Nephron (organoid): Measurements from ENCODE around the gene TFAP2E.
"Not testable (repeated sequence)": the region's sequence is repeated elsewhere in the genome, so short reads cannot be mapped to it uniquely, and the experiment has no call there.

ENCODE experiments used
- H3K27ac Mint-ChIP-seq, 3 experiments: 2 replicates each; pipeline ENCODE4 v1.8.0; 2020; ENCODE audit warnings: mixed read lengths in 3 of 3, mild to moderate bottlenecking in 2 of 3, moderate library complexity in 1 of 3
- H3K27me3 Mint-ChIP-seq: 2 replicates; pipeline ENCODE4 v1.8.0; 2021; ENCODE audit warnings: low read depth, mild to moderate bottlenecking, moderate library complexity, mixed read lengths
- H3K36me3 Mint-ChIP-seq: 2 replicates; pipeline ENCODE4 v1.8.0; 2020; ENCODE audit warnings: low read depth, mixed read lengths
- H3K4me1 Mint-ChIP-seq: 2 replicates; pipeline ENCODE4 v1.8.0; 2020; ENCODE audit warnings: mixed read lengths
- H3K4me3 Mint-ChIP-seq, 3 experiments: 2 replicates each; pipeline ENCODE4 v1.8.0; 2020; ENCODE audit warnings: mild to moderate bottlenecking in 3 of 3, mixed read lengths in 3 of 3, moderate library complexity in 2 of 3
- H3K9me3 Mint-ChIP-seq: 2 replicates; pipeline ENCODE4 v1.8.0; 2020; ENCODE audit warnings: mixed read lengths
- CTCF ChIP-seq, 3 experiments: fragments of 200-600 bp; sonication (generic); IDR thresholded peaks; one replicate each; pipeline ENCODE4 v1.5.0; 2021; ENCODE audit warnings: antibody characterized with exemption in 3 of 3; ENCODE audit not compliant: unreplicated experiment in 3 of 3

Gene TFAP2E

GRCh38 chr1:35572296-35572695, 818 bp upstream of the TFAP2E start:
- Mint-ChIP-seq H3K9me3 (no peaks in the 10 kb centered on the region), H3K4me3 (peak overlapping the region in 1 of 3 experiments; percentile 66), H3K4me1 (peaks cover 26% of the 10 kb centered on the region), H3K27me3 (peaks cover 86% of the 10 kb centered on the region), H3K27ac (no peak overlapping the region), H3K36me3 (no peaks in the 10 kb centered on the region)
- no peak for TF ChIP-seq CTCF (IDR thresholded peaks at IDR 0.05; ENCODE audit: unreplicated experiment in 3 of 3)

GRCh38 chr1:35574125-35574654, 1.1 kb downstream of the TFAP2E start:
- Mint-ChIP-seq H3K27me3 (peaks cover 93% of the 10 kb centered on the region), H3K27ac (no peak overlapping the region), H3K36me3 (no peaks in the 10 kb centered on the region), H3K9me3 (no peaks in the 10 kb centered on the region), H3K4me1 (peaks cover 29% of the 10 kb centered on the region), H3K4me3 (peak overlapping the region; percentile 19 to 39 (median 26))
- no peak for TF ChIP-seq CTCF (IDR thresholded peaks at IDR 0.05; ENCODE audit: unreplicated experiment in 3 of 3)

GRCh38 chr1:35574655-35575415, 1.7 kb downstream of the TFAP2E start:
- Mint-ChIP-seq H3K36me3 (no peaks in the 10 kb centered on the region), H3K27ac (peak overlapping the region in 1 of 3 experiments; percentile 14), H3K9me3 (no peaks in the 10 kb centered on the region), H3K4me1 (peaks cover 29% of the 10 kb centered on the region), H3K27me3 (peaks cover 93% of the 10 kb centered on the region), H3K4me3 (peak overlapping the region; percentile 19 to 58 (median 50))
- TF ChIP-seq CTCF (IDR thresholded peaks at IDR 0.05; ENCODE audit: unreplicated experiment in 3 of 3), result no peak

- Mint-ChIP-seq H3K4me1 (peaks cover 26% of the 10 kb centered on the region), H3K27me3 (peaks cover 91% of the 10 kb centered on the region), H3K36me3 (no peaks in the 10 kb centered on the region), H3K4me3 (peak overlapping the region; percentile 18 to 58 (median 50)), H3K9me3 (no peaks in the 10 kb centered on the region), H3K27ac (peak overlapping the region in 1 of 3 experiments; percentile 14)
- TF ChIP-seq CTCF (IDR thresholded peaks at IDR 0.05; ENCODE audit: unreplicated experiment in 3 of 3), result no peak
Measured at GRCh38 chr1:35575416-35575958, 2.4 kb downstream of the TFAP2E start.

- Mint-ChIP-seq H3K36me3 (no peaks in the 10 kb centered on the region), H3K9me3 (no peaks in the 10 kb centered on the region), H3K4me3 (peak overlapping the region; percentile 49 to 63 (median 59)), H3K27ac (no peak overlapping the region), H3K4me1 (peaks cover 23% of the 10 kb centered on the region), H3K27me3 (peaks cover 84% of the 10 kb centered on the region)
- TF ChIP-seq CTCF (IDR thresholded peaks at IDR 0.05; ENCODE audit: unreplicated experiment in 3 of 3), result no peak
Measured at GRCh38 chr1:35576061-35576765, 3.1 kb downstream of the TFAP2E start.

GRCh38 chr1:35576766-35577070, 3.6 kb downstream of the TFAP2E start:
- H3K9me3 Mint-ChIP-seq, H3K27ac Mint-ChIP-seq, H3K36me3 Mint-ChIP-seq: not testable (repeated sequence)
- Mint-ChIP-seq H3K27me3 (peaks cover 79% of the 10 kb centered on the region), H3K4me3 (peak overlapping the region; percentile 49 to 59 (median 54)), H3K4me1 (peaks cover 20% of the 10 kb centered on the region)
